NCI-H187 treated with DMSO at 0.1 percent for 48 hours (cell line): ENCODE data around the gene VPS51.
A peak's percentile ranks its signal among the peaks of the same experiment; 100 is the strongest.
"Not testable (repeated sequence)": the region's sequence is repeated elsewhere in the genome, so short reads cannot be mapped to it uniquely, and the experiment has no call there.

Experiments used
- DNase-seq: peaks from one replicate; lab custom pipeline; 2025; lab: John Stamatoyannopoulos, UW

Gene VPS51

DNA sequence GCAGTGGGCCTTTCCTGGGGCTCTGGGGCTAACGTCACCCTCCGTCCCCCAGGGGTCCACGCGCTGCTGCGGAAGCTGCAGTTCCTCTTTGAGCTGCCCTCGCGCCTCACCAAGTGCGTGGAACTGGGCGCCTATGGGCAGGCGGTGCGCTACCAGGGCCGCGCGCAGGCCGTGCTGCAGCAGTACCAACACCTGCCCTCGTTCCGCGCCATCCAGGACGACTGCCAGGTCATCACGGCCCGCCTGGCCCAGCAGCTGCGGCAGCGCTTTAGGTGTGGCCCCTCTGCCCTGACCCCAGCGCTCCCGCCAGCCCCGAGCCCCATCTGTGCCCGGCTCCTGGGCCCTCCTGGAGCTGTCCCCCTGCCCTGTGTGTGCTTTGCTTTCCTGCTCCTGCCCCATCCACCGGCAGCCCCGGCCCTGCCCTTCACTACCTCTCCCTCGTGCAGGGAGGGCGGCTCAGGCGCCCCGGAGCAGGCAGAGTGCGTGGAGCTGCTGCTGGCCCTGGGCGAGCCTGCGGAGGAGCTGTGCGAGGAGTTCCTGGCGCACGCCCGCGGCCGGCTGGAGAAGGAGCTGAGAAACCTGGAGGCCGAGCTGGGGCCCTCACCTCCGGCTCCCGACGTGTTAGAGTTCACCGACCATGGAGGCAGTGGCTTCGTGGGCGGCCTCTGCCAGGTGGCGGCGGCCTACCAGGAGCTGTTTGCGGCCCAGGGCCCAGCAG lies 11.9 kb downstream of the VPS51 start:
- no peak for DNase-seq

DNA sequence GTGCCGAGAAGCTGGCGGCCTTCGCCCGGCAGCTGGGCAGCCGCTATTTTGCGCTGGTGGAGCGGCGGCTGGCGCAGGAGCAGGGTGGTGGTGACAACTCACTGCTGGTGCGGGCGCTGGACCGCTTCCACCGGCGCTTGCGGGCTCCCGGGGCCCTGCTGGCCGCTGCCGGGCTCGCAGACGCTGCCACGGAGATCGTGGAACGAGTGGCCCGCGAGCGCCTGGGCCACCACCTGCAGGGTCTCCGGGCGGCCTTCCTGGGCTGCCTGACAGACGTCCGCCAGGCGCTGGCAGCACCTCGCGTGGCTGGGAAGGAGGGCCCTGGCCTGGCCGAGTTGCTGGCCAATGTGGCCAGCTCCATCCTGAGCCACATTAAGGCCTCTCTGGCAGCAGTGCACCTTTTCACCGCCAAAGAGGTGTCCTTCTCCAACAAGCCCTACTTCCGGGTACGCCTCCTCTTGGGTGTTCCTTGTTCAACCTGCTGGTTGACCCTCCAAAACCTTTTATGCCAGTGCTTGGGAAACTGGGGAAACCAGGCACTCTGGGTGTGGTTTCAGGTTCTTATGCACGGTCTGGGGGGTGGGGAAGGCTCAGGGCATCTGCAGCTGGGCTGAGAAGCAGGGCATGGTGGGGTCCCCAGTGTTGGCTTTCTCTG lies 12.6 kb downstream of the VPS51 start:
- no peak for DNase-seq

GRCh38 chr11:65109231-65110198 lies 13.5 kb downstream of the VPS51 start:
- no peak for DNase-seq

DNA sequence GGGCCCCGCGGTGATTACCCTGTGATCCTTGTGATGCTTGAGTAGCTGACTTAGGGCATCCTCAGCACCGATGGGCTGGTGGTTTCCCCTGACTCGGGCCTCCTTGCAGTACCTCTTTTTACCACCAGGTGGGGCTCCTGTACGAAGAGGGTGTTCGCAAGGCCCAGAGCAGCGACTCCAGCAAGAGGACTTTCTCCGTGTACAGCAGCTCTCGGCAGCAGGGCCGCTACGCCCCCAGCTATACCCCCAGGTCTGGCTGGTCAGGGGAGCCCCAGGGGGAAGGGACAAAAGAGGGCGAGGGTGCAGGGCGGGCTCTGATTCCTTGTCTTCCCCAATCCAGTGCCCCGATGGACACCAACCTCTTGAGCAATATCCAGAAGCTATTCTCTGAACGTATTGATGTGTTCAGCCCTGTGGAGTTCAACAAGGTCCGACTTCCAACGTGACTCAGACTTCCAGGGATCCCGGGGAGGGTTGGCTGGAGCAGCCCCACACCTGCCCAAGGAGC lies 14.4 kb downstream of the VPS51 start:
- peak; percentile 32 for DNase-seq

- no peak for DNase-seq
These were observed 15.2 kb downstream of the VPS51 start for GRCh38 chr11:65111159-65111743.

- DNase-seq = peak; percentile 51
These were observed 15.9 kb downstream of the VPS51 start, which contains the start of gene TM7SF2 for GRCh38 chr11:65111744-65112545. Gene TM7SF2, plus strand, starts transcription at chr11:65111872. Its CDS starts 144 bp downstream, at chr11:65112016.

- no peak for DNase-seq
These were observed 16.7 kb downstream of the VPS51 start for GRCh38 chr11:65112546-65113360.

GRCh38 chr11:65113361-65113756 lies 17.3 kb downstream of the VPS51 start:
- DNase-seq = no peak

GRCh38 chr11:65113839-65114238 lies 17.8 kb downstream of the VPS51 start:
- DNase-seq = no peak

DNA sequence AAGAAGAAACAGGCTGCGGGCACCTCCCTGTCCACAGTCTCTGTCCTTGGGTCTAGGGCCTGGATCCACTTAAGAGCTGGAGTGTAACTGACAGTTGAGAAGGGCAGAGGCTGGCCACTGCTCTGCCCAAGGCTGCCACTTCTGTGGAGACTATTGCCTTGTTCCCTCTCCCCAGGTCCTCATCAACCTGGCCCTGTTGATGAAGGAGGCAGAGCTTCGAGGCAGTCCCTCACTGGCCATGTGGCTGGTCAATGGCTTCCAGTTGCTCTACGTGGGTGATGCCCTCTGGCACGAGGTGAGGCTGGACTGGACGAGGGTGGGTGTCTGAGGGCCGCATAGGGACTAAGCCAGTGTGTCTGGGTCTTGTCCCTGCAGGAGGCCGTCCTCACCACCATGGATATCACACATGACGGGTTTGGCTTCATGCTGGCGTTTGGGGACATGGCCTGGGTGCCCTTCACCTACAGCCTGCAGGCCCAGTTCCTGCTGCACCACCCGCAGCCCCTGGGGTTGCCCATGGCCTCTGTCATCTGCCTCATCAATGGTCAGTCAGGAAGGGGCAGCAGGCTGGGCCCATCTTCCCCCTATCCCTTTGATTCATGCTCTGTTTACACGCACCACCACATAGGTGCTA lies 18.6 kb downstream of the VPS51 start:
- no peak for DNase-seq

DNA sequence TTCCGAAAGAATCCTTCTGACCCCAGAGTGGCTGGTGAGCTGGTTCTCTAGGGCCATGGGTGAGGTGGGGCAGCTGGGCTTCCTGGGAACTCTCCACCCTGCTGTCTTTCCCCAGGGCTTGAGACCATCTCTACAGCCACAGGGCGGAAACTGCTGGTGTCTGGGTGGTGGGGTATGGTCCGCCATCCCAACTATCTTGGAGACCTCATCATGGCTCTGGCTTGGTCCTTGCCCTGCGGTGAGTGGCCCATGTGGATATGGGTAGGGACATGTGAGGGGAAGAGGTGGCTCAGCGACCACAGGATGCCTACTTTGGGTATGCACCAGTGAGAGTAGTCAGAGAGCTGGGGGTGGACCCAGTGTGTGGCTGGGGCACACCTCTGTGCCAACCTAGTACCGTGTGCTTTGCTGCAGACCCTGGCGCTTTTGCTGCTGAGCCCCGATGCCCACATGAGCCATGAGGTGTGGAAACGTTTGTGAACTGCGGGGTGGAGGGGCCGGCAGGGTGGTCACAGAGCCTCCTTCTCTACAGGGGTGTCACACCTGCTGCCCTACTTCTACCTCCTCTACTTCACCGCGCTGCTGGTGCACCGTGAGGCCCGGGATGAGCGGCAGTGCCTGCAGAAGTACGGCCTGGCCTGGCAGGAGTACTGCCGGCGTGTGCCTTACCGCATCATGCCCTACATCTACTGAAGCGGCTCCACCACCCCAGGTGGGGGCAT lies 19.5 kb downstream of the VPS51 start:
- DNase-seq = no peak

GRCh38 chr11:65116370-65117205 lies 20.6 kb downstream of the VPS51 start:
- DNase-seq = no peak

- DNase-seq = peak; percentile 88
These were observed 21.4 kb downstream of the VPS51 start, which contains the start of gene ZNHIT2 for GRCh38 chr11:65117206-65118096. Gene ZNHIT2, minus strand, starts transcription at chr11:65117701. Its CDS starts 48 bp downstream, at chr11:65117653.

- DNase-seq = no peak
These were observed 22.3 kb downstream of the VPS51 start for GRCh38 chr11:65118097-65118837.

DNA sequence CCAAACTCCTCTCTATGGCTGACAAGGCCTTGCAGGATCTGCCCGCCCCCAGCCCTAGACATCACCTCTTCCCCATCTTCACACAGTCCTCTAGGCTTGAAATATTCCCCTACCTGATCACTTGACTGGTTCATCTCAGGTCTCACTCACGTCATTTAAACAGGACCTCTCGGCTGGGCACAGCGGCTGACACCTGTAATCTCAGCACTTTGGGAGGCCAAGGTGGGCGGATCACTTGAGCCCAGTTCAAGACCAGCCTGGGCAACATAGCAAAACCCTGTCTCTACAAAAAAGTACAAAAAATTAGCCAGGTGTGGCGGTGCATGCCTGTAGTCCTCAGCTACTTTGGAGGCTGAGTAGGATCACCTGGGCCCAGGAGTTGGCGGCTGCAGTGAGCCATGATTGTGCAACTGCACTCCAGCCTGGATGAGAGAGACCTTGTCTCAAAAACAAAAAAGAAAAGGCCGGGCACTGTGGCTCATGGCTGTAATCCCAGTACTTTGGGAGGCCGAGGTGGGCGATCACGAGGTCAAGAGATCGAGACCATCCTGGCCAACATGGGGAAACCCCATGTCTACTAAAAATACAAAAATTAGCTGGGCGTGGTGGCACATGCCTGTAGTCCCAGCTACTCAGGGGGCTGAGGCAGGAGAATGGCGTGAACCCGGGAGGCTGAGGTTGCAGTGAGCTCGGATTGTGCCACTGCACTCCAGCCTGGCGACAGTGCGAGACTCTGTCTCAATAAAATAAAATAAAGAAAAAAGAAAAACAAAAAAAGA lies 23.1 kb downstream of the VPS51 start:
- not testable (repeated sequence) for DNase-seq
